ENCODE measurements around the gene KIF18A. TPM values are rescaled to one million over a fixed set of nuclear protein-coding genes. Genes with fewer than 3 reads are reported as not detected.

KIF18A gene
- total RNA-seq, 1 donor from 2014 or later = not detected

DNA sequence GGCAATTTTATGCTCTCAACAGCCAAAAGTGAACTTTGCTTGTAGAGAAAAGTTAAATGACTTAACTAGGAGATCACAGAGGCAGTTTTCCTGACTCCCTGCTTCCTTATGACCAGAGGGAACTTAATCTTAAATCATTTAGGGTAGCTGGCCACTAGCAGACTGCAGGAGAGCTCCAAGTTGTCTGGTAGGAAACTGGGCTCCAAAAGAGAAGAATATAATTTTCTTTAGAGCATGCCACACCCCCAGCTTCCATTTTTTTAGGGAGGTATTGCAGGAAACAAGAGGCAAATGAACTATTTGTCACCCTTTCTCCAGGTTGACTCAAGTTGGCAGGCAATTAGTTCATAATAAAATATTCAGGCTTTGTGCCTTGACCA, 2.9 kb upstream of the KIF18A start:
- no peaks in the 10 kb centered on the region for H3K27me3 ChIP-seq
- intact Hi-C loops (cut with DNase I) = no loop called here
- TF ChIP-seq, protein P1, sequence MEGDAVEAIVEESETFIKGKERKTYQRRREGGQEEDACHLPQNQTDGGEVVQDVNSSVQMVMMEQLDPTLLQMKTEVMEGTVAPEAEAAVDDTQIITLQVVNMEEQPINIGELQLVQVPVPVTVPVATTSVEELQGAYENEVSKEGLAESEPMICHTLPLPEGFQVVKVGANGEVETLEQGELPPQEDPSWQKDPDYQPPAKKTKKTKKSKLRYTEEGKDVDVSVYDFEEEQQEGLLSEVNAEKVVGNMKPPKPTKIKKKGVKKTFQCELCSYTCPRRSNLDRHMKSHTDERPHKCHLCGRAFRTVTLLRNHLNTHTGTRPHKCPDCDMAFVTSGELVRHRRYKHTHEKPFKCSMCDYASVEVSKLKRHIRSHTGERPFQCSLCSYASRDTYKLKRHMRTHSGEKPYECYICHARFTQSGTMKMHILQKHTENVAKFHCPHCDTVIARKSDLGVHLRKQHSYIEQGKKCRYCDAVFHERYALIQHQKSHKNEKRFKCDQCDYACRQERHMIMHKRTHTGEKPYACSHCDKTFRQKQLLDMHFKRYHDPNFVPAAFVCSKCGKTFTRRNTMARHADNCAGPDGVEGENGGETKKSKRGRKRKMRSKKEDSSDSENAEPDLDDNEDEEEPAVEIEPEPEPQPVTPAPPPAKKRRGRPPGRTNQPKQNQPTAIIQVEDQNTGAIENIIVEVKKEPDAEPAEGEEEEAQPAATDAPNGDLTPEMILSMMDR (IDR thresholded peaks at IDR 0.05) = no peak
- peaks cover 4 to 15% of the 10 kb centered on the region in 2 donors for H3K4me1 ChIP-seq
- H3K36me3 ChIP-seq = peaks cover 6 to 7% of the 10 kb centered on the region in 2 donors
- H3K9me3 ChIP-seq = no peaks in the 10 kb centered on the region
- H3K27ac ChIP-seq = peak overlapping the region; percentile 86 to 88
- H3K4me3 ChIP-seq = peak overlapping the region; percentile 73 to 74
- no peak for DNase-seq (ENCODE audit: low spot score in 2 of 2)

DNA sequence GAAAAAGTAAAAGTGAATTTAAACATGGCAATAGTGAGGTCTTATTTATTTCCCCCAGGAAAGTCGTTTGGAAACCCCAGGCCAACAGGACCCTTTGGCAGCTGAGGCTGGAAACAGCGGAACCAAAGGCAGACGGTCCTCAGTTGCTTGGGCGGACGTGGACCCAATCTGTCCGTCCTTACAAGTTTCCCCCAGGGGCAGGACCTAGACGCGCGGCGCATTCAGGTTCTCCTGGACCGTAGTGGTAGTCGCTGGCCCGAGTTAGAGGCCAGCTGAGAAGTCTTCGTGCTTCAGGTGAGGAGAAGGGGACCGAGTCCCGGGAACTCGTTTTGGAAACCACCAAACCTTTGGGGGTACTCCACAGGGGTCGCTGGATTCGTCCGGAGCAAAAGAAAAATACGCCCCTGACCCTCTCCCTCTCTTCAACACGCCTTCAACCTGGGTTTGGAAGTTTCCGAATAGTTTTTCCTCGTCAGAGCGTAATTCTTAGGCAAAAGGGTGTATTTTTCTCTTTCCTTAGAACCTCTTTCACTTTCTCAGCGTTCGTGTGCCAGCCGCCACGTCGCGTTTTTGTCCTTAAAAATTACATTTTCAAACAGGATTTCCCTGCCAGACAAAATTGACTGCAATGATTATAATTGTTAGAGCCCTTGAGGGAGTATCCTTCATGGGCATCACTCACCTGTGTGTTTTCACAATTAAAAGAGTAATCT, 2.3 kb upstream of the KIF18A start:
- no peaks in the 10 kb centered on the region for H3K9me3 ChIP-seq
- H3K27me3 ChIP-seq = no peaks in the 10 kb centered on the region
- TF ChIP-seq, protein P1 (IDR thresholded peaks at IDR 0.05) = no peak
- peak overlapping the region; percentile 73 to 74 for H3K4me3 ChIP-seq
- peak overlapping the region; percentile 86 to 88 for H3K27ac ChIP-seq
- intact Hi-C loops (cut with DNase I) = no loop called here
- peak in 1 of 2 donors; percentile 83 for DNase-seq (ENCODE audit: low spot score in 2 of 2)
- peaks cover 6 to 7% of the 10 kb centered on the region in 2 donors for H3K36me3 ChIP-seq
- peaks cover 4 to 15% of the 10 kb centered on the region in 2 donors for H3K4me1 ChIP-seq

DNA sequence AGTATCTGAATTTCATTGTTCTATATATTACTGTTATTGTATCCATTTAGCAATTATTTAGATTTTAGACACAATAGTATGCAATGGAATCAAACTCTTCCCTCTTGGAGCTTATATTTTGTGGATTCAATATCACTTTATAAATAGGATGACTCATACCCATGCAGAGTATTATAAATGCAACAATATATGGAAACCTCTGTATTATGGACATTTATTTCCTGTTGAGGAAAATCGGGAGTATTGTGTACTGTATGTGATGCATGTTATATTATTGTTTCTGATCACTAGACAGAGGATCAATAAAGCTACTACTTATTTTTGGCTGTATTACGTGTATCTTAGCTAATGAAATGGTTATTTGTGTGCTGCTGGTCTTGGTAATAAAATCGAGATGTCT, 1.0 kb upstream of the KIF18A start:
- peak overlapping the region; percentile 74 to 76 for H3K4me3 ChIP-seq
- peaks cover 0 to 4% of the 10 kb centered on the region in 2 donors for H3K36me3 ChIP-seq
- peaks cover 4 to 15% of the 10 kb centered on the region in 2 donors for H3K4me1 ChIP-seq
- DNase-seq (ENCODE audit: low spot score in 2 of 2) = no peak
- peak overlapping the region; percentile 87 to 88 for H3K27ac ChIP-seq
- TF ChIP-seq, protein P1 (IDR thresholded peaks at IDR 0.05) = no peak
- H3K27me3 ChIP-seq = no peaks in the 10 kb centered on the region
- H3K9me3 ChIP-seq = no peaks in the 10 kb centered on the region
- intact Hi-C loops (cut with DNase I) = loop anchor here (1.0 to 5.0 kb wide), 4 partner anchors 412 to 1157 kb away; partner anchors contain the start of gene LIN7C

DNA sequence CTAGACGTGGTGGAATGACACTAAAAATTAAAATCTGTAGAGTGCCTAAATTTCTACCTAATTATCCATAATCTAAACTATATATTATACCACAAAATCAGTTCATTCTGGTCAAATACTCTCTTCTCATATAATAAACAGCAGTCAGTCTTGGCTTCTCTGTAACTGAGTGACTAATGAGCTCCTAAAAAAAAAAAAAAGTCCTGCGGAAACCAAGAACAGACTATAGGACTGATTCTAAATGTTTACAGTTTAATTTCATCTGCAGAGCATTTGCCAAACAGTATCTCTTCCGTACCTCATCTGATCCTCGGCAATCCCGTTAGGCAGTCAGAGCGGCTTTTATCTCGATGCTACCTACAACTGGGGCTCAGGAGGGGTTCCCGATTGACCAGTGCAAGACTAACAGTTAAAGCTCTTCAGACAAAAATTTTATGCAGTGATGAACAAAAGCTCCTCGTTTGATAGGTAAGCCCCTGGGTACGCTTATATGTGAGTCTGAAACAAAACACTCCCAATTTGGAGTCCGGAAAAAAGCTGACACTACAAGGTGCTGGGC, 686 bp downstream of the KIF18A start:
- H3K9me3 ChIP-seq = no peaks in the 10 kb centered on the region
- DNase-seq (ENCODE audit: low spot score in 2 of 2) = no peak
- H3K27ac ChIP-seq = peak overlapping the region in 1 of 2 donors; percentile 87
- H3K36me3 ChIP-seq = no peaks in the 10 kb centered on the region
- intact Hi-C loops (cut with DNase I) = loop anchor here (5.0 kb wide), 2 partner anchors 410 to 1155 kb away; no protein-coding TSS in a partner anchor
- H3K27me3 ChIP-seq = no peaks in the 10 kb centered on the region
- H3K4me3 ChIP-seq = peak overlapping the region; percentile 74 to 76
- TF ChIP-seq, protein P1 (IDR thresholded peaks at IDR 0.05) = no peak
- H3K4me1 ChIP-seq = peaks cover 4 to 15% of the 10 kb centered on the region in 2 donors

DNA sequence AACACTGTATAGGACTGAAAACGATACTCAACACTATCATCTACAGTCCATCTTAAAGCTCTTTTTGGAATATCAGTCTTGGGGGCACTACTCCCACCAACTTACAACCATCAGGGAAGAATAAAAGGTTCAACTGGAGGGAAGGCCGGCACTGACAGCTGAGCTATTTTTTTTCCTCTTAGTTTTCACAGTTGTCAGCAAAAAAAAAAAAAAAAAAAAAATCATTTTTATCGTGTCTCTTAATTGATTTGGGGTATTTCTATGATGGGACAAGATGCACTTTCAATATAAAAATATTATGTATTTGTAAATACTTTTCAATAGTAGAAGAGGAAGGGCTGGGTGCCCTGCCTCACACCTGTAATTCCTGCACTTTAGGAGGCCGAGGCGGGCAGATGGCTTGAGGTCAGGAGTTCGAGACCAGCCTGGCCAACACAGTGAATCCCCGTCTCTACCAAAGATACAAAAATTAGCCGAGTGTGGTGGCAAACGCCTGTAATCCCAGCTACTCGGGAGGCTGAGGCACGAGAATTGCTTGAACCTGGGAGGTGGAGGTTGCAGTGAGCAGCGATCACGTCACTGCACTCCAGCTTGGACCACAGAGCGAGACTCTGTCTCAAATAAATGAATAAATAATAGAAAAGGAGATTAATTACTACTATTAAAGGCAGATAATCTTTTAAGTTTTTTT, 1.5 kb downstream of the KIF18A start:
- no peaks in the 10 kb centered on the region for H3K36me3 ChIP-seq
- TF ChIP-seq, protein P1 (IDR thresholded peaks at IDR 0.05) = no peak
- intact Hi-C loops (cut with DNase I) = loop anchor here (5.0 kb wide), 2 partner anchors 409 to 1154 kb away; no protein-coding TSS in a partner anchor
- H3K4me1 ChIP-seq = peaks cover 4 to 15% of the 10 kb centered on the region in 2 donors
- H3K27ac ChIP-seq = no peak overlapping the region
- no peaks in the 10 kb centered on the region for H3K9me3 ChIP-seq
- H3K27me3 ChIP-seq = no peaks in the 10 kb centered on the region
- no peak for DNase-seq (ENCODE audit: low spot score in 2 of 2)
- H3K4me3 ChIP-seq = no peak overlapping the region
